ENCODE data around the gene C5orf46. TPM values are rescaled to one million over a fixed set of nuclear protein-coding genes. Genes with fewer than 3 reads are reported as not detected.
"Not testable (repeated sequence)": the region's sequence is repeated elsewhere in the genome, so short reads cannot be mapped to it uniquely, and the experiment has no call there.

Gene C5orf46
- total RNA-seq, 1 experiment from 2014 or later: not detected

DNA sequence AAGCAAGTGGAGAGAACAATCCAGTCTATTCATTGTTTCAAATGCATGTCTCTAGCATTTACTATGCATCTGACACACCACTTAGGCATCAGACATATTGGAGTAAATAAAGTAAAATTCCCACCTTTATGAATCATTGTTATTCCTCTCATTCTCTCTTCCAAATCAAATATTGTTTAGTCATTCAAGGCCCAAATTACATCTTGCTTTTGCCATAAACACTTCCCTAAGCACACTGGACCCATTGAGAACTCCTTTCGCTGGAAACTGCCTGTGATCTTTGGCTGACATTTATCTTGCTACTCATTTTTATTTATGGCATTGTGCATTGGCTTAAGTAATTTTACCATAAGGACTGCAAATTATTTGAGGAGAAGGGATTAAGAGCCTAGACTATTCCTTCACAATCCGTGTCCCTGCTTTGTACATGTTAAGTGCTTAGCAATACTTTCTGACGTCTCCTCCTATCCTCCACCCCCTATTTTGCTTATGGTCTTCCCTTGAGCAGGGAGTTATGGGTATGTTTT lies 7.4 kb downstream of the C5orf46 start:
- peak; percentile 55 for DNase-seq (ENCODE audit: extremely low read depth, low read depth)

GRCh38 chr5:147895864-147896263 lies 10.5 kb downstream of the C5orf46 start:
- DNase-seq (ENCODE audit: extremely low read depth, low read depth): no peak

- DNase-seq (ENCODE audit: extremely low read depth, low read depth): no peak
These were observed 12.5 kb downstream of the C5orf46 start for GRCh38 chr5:147893820-147894219.

DNA sequence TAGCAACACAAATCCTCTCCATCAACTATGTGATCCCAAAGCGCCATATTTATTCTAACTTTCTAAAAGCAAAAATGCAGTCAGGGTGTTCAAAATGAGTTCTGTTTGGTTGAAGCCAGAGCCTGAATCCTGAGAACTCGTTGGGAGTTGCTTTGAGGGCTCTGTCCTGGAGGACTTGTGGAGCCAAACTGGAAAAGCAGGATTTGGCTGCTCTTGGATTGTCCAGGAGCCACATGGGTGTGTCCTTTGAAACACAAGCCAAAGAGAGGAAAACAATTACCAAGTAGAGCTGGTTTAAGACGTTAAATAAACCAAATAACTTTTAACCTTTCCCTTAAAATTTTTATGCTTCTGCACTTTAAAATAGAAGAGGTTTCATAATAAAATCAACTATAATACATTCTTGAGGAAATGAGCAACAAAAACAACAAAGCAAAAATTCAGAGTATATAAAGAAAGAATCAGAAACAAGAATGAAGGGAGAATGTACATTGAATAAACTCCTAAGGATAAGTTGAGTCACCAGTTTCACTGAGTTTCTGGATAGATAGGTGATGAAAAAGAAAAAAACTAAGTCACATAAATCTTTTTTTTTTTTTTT lies 13.5 kb downstream of the C5orf46 start:
- no peak for DNase-seq (ENCODE audit: extremely low read depth, low read depth)

GRCh38 chr5:147887930-147888329 lies 18.4 kb downstream of the C5orf46 start:
- DNase-seq (ENCODE audit: extremely low read depth, low read depth): no peak

DNA sequence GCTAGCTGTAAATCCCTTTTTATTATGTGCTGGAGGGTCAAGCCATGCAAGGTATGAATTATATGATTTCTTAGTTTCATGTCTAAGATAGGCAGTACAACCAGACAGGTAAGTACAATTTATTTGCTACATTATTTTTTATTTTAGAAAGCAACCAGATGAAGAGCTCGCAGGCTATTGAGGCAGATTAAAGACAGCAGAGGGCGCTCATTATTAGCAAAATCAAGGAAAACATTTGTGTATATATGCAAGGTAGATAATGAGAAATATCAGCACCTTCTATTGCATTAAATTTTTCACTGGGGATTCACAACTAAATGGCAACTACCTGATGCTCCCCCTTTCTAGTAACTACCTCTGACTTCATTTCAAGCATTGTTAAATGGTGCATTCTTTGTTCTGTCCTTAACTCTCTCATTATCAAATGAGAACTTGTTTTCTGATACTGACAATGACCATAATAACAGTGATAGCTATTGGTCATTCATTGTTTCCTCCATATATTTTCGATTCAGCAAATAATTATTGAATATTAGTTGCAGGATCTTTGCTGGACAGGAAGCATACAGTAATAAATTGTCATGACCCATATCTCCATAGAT lies 19.2 kb downstream of the C5orf46 start:
- DNase-seq (ENCODE audit: extremely low read depth, low read depth): peak; percentile 26

DNA sequence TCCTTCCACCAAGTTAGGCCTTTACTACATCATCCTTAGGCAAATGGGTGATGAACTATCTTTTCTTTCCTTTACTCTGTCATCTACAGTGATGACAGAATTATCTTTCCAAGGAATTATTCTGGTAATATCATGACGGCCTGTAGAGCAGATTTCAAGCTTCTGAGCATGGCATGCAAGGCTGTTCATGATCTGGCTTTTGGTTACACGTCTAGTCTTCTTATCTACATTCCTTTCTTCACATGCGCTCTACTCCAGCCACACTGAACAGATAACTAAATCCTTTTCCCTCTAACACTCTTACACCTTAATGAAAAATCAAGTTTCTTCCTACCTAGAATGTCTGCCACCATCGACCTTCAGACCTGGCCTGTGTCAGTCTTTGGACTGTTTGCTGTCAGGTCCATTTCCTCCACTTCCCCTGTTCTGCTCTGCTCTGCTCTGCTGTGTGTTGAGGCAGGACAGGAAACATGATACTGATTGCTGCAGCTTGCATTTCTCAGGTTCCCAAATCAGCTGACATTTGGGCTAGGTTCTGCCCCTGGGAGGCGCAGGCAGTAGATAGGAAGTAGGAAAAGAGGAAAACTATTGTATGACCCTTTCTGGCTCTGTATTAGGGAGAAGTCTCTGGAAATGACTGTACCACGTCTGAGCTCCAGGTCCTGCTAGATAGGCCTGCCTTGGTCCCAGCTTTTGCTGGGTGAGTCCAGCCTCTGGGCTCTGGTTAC lies 23.6 kb downstream of the C5orf46 start:
- DNase-seq (ENCODE audit: extremely low read depth, low read depth): no peak

GRCh38 chr5:147880487-147880886 lies 25.9 kb downstream of the C5orf46 start:
- DNase-seq (ENCODE audit: extremely low read depth, low read depth): no peak

- DNase-seq (ENCODE audit: extremely low read depth, low read depth): no peak
These were observed 26.6 kb downstream of the C5orf46 start for GRCh38 chr5:147879784-147880183.

DNA sequence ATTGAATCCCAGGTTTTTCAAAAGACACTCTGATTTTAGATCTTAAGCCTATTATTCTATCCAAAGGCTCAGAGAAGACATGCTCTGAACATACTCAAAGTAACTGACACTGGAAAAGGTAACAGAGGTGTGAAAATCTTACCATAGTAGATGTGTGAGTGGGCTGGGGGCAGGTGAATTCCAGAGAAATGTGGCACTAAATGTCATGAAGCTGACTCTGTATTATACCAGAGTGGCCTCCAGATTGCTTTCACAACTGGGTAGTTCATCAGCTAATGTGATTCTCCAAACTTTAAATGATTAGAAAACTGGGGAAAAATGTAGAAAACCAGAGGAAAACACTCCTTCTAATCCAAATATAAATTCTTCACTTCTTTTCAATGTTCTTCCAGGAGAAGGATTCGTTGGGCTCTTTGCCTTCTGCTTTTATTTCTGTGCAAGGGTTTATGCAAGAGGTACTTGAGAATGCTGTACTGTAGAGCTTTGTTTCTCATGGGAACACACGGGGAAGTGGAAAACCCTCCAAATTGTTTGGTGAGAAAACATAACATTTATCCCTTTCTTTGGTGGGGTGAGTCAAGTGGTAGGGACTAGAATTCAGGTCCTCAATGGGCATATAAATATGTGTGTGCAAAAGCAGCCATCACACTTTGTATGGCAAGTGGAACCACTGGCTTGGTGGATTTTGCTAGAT lies 28.1 kb downstream of the C5orf46 start, which contains the start of gene SCGB3A2:
Gene SCGB3A2 (plus strand): TSS at position 646 of the 694 bp plus-strand sequence. CDS start 93 bp downstream, outside the sequence.
- no peak for DNase-seq (ENCODE audit: extremely low read depth, low read depth)

GRCh38 chr5:147876626-147877025 lies 29.7 kb downstream of the C5orf46 start:
- no peak for DNase-seq (ENCODE audit: extremely low read depth, low read depth)

DNA sequence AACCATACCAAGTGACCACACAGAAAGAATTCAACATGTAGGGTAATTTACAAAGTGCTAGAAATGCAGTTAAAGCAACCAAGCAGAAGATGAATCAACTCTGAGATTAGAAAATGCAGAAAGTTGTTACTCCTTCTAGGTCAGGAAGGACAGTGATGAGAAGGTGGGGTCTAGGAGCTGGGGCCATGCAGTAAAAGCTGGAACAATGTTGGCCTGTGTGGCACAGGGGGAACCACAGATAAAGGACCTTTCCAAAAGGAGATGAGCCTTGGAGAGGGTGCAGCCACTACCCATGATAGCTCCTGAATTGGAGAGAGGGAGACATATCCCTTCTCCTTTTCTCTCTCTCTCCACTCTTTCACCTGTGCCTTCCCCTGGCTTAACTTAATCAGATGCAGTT lies 30.2 kb downstream of the C5orf46 start:
- no peak for DNase-seq (ENCODE audit: extremely low read depth, low read depth)

DNA sequence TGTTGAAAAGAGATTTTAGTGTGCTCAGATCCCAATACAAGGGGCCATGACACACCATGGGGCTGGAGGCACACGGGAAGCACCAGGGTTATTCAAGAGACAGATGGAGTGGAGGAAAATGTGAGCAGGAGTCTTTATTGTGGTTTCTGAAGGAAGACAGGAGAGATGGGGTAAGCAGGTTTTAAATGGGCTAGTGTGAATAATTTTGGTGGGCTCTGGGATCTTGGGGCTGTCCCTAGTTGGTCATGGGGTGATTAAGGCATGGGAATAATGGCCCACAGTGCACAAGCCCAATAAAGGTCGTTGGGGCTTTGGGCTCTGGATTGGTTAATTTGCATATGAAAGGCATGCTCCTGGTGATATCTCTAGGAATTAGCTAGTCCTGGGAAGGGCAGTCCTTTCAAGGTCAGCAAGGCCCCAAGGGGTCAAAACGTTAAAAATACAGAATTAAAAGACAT lies 31.4 kb downstream of the C5orf46 start:
- no peak for DNase-seq (ENCODE audit: extremely low read depth, low read depth)

DNA sequence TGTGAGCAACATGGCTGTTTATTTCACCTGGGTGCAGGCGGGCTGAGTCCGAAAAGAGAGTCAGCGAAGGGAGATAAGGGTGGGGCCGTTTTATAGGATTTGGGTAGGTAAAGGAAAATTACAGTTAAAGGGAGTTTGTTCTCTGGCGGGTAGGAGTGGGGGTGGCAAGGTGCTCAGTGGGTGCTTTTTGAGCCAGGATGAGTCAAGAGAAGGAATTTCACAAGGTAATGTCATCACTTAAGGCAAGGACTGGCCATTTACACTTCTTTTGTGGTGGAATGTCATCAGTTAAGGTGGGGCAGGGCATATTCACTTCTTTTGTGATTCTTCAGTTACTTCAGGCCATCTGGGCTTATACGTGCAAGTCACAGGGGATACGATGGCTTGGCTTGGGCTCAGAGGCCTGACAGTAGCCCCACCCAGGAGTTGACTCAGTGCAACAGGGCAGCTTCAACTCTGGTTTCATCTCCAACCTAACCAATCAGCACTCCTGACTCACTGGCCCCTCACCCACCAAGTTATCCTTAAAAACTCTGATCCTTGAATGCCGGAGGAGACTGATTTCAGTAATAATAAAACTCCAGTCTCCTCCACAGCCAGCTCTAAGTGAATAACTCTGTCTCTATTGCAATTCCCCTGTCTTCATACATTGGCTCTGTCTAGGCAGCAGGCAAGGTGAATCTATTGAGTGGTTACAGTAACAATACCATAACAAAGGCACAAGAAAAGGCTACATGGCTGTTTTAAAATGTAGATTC lies 32.0 kb downstream of the C5orf46 start:
- peak; percentile 35 for DNase-seq (ENCODE audit: extremely low read depth, low read depth)

- DNase-seq (ENCODE audit: extremely low read depth, low read depth): not testable (repeated sequence)
These were observed 33.4 kb downstream of the C5orf46 start for GRCh38 chr5:147872744-147873435.

DNA sequence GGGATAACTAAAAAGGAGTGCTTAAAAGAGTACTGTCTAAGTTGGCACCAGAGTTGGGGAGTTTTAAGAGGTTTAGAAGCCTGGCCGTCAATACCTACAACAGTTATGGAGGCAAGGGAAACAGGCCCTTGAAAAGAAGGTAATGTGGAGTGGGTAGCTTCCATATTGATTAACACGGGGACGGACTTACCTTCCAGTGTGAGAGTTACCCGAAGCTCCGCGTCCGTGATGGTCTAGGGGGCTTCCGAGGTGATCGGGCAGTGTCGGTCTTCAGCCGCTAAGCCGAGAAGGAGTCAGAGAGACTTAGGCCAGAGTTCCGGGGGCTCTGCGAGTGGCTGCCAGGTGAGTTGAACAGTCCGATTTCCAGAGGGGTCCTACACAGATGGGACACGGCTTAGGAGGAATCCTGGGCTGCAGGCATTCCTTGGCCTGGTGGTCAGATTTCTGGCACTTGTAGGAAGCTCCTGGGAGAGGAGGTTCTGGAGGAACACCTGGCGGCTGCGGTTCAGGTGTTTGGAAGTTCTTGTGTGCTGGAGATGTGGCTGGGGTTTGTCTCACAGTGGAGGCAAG lies 34.3 kb downstream of the C5orf46 start:
- DNase-seq (ENCODE audit: extremely low read depth, low read depth): not testable (repeated sequence)

DNA sequence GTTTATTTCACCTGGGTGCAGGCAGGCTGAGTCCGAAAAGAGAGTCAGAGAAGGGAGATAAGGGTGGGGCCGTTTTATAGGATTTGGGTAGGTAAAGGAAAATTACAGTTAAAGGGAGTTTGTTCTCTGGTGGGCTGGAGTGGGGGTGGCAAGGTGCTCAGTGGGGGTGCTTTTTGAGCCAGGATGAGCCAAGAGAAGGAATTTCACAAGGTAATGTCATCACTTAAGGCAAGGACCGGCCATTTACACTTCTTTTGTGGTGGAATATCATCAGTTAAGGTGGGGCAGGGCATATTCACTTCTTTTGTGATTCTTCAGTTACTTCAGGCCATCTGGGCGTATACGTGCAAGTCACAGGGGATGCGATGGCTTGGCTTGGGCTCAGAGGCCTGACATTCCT lies 36.4 kb downstream of the C5orf46 start:
- not testable (repeated sequence) for DNase-seq (ENCODE audit: extremely low read depth, low read depth)

DNA sequence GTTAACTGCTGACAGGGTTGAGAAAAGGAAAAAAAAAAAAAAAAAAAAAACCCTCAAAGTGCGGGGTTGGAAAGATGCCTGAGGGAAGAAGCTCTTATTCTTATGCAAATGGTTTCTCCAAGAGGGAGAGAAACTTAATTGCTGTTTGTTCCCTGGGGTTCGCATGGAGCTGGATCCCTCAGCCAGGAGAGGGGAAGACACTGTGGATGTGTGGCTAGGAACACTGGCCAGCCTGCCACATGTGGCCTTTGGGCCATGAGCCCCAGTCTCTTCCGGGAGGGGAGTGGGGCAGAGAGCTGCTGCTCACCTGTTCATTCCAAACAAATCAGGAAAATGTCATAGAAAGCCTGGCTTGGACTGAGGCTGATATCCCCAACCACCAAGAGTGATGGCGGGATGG lies 37.2 kb downstream of the C5orf46 start:
- no peak for DNase-seq (ENCODE audit: extremely low read depth, low read depth)

DNA sequence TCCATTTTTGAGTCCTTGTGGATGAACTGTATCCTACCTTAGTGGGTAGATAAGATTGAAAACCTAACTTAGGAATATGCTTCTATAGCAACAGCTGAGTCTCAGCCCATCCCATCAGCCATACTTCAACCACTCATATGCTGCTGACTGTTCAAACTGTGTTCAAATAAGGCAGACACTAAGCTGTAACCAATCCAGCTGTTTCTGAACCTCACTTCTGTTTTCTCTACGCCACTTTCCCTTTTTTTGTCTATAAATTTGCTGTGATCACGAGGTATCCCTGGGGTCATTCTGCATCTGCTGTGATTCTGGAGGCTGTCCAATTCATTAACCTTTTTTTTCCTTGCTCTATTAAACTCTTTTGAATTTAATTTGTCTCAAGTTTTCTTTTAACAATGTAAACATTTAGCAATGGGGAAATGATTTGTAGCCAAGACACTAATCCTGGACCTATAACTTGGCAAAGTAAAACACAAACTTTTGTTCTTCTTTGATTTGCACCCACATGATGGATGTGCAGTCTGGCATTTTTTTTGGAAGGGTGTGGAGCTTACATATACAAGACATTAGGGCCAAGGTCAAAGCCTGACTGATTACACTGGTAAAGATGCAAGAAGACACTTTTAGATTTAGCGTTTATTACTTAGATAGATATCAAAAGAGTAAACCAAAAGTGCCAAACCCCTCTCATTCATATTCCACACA lies 42.7 kb downstream of the C5orf46 start:
- no peak for DNase-seq (ENCODE audit: extremely low read depth, low read depth)
